HCT116 (cell line): Measurements from ENCODE around the gene SETDB1. TPM values are rescaled to one million over a fixed set of nuclear protein-coding genes. Genes with fewer than 3 reads are reported as not detected.

Experiments used
- ATAC-seq: fragments of 200-7000 bp; cut with Tn5 transposase; 2 replicates; pipeline ENCODE4 v1.9.1; 2020; ENCODE audit warnings: mild to moderate bottlenecking, moderate library complexity
- BruUV-seq: library from RNA; stranded (reverse); fragments of 400-500 nt; replicated peaks from 2 replicates; lab custom pipeline; 2021; lab: Mats Ljungman, UMichigan
- CTCF ChIA-PET: fragments of 300-600 bp; sonication (Branson Sonifier 250); formaldehyde crosslinking; loops from one replicate; lab custom pipeline; 2021; ENCODE audit warnings: antibody characterized with exemption; lab: Charles Lee
- POLR2A ChIA-PET: fragments of 300-600, 350-600 bp; sonication (Branson Sonifier 250); formaldehyde crosslinking; loops from one replicate; lab custom pipeline; 2021; ENCODE audit warnings: antibody characterized with exemption; lab: Charles Lee
- RAD21 ChIA-PET, 2 experiments: fragments of 300-600 bp; sonication (Branson Sonifier 250); formaldehyde crosslinking; loops; one replicate each; lab custom pipeline; 2023; ENCODE audit warnings: low total read pairs in 2 of 2; ENCODE audit not compliant: uncharacterized antibody in 2 of 2, unreplicated experiment in 2 of 2, low non-redundant PET in 1 of 2; lab: Charles Lee
- DNase-seq: peaks from one replicate; pipeline ENCODE4 v3.0.0-alpha.2; 2010; ENCODE audit warnings: low read depth, low spot score
- H2AFZ ChIP-seq: fragments of 200-600 bp; shearing (Covaris generic), sonication (generic); 2 replicates; pipeline ENCODE4 v1.6.1; 2017; ENCODE audit warnings: low read depth, mixed run types, mixed read lengths, antibody characterized with exemption, low read length; ENCODE audit not compliant: poor library complexity, severe bottlenecking
- H3K27ac ChIP-seq: 2 replicates; pipeline ENCODE4 v1.5.1; 2012; ENCODE audit warnings: low read depth, low read length
- H3K27me3 ChIP-seq: fragments of 200-600 bp; sonication (generic); 2 replicates; pipeline ENCODE4 v1.6.1; 2016; ENCODE audit warnings: mixed run types, low read length, mixed read lengths; ENCODE audit not compliant: insufficient read depth
- H3K36me3 ChIP-seq, 2 experiments: fragments of 200-500 bp in 1 of 2; fragments of 200-600 bp in 1 of 2; sonication (Bioruptor generic) in 1 of 2; sonication (generic) in 1 of 2; 2 replicates each; pipeline versions ENCODE4 v1.5.1 to v1.6.1; 2014 to 2016; ENCODE audit warnings: low read length in 2 of 2, inconsistent platforms in 1 of 2, mixed read lengths in 1 of 2, mixed run types in 1 of 2; ENCODE audit not compliant: insufficient read depth in 2 of 2, control insufficient read depth in 1 of 2
- H3K4me1 ChIP-seq, 2 experiments: fragments of 200-600 bp in 1 of 2; sonication (generic) in 1 of 2; 2 replicates each; pipeline versions ENCODE4 v1.5.1 to v1.6.1; 2012 to 2017; ENCODE audit warnings: low read length in 2 of 2, inconsistent platforms in 1 of 2, mild to moderate bottlenecking in 1 of 2, mixed read lengths in 1 of 2, mixed run types in 1 of 2, moderate library complexity in 1 of 2; ENCODE audit not compliant: insufficient read depth in 2 of 2, control insufficient read depth in 1 of 2
- H3K4me2 ChIP-seq: fragments of 200-600 bp; sonication (generic); 2 replicates; pipeline ENCODE4 v1.6.1; 2017; ENCODE audit warnings: mixed run types, low read length, mixed read lengths
- H3K4me3 ChIP-seq, 2 experiments: fragments of 200-600 bp in 1 of 2; sonication (generic) in 1 of 2; replicated peaks in 1 of 2; 2 replicates each; pipeline ENCODE4 v1.5.1; 2011 to 2016; ENCODE audit warnings: low read length in 2 of 2, control low read depth in 1 of 2, low read depth in 1 of 2, mild to moderate bottlenecking in 1 of 2, mixed read lengths in 1 of 2, mixed run types in 1 of 2
- H3K79me2 ChIP-seq: fragments of 200-600 bp; sonication (generic); 2 replicates; pipeline ENCODE4 v1.6.1; 2017; ENCODE audit warnings: mild to moderate bottlenecking, mixed run types, low read length, moderate library complexity, mixed read lengths; ENCODE audit not compliant: insufficient read depth
- H3K9ac ChIP-seq: fragments of 200-600 bp; sonication (generic); 2 replicates; pipeline ENCODE4 v1.6.1; 2016; ENCODE audit warnings: low read length, mixed read lengths
- H3K9me2 ChIP-seq: fragments of 200-600 bp; sonication (generic), shearing (Covaris generic); 2 replicates; pipeline ENCODE4 v1.6.1; 2017; ENCODE audit warnings: mixed run types, mild to moderate bottlenecking, moderate library complexity; ENCODE audit not compliant: insufficient read depth
- H3K9me3 ChIP-seq, 2 experiments: fragments of 200-500 bp in 1 of 2; fragments of 200-600 bp in 1 of 2; sonication (Bioruptor generic) in 1 of 2; sonication (generic) in 1 of 2; 2 replicates each; pipeline ENCODE4 v1.6.1; 2014 to 2017; ENCODE audit warnings: low read length in 2 of 2, mixed read lengths in 2 of 2, inconsistent platforms in 1 of 2, low read depth in 1 of 2, mild to moderate bottlenecking in 1 of 2, mixed run types in 1 of 2, moderate library complexity in 1 of 2; ENCODE audit not compliant: control insufficient read depth in 1 of 2, insufficient read depth in 1 of 2
- H4K20me1 ChIP-seq: fragments of 200-600 bp; sonication (generic), shearing (Covaris generic); 2 replicates; pipeline ENCODE4 v1.6.1; 2017; ENCODE audit warnings: mixed run types, mild to moderate bottlenecking, moderate library complexity; ENCODE audit not compliant: insufficient read depth
- ATF3 ChIP-seq: IDR thresholded peaks from 2 replicates; pipeline ENCODE4 v1.6.1; 2012
- CBX3 ChIP-seq: IDR thresholded peaks from 2 replicates; pipeline ENCODE4 v1.6.1; 2012; ENCODE audit warnings: low read depth
- CTCF ChIP-seq, 3 experiments: fragments of 200-600 bp in 1 of 3; sonication (generic) in 1 of 3; IDR thresholded peaks in 2 of 3; conservative IDR thresholded peaks in 1 of 3; 2 replicates each; pipeline ENCODE4 v1.5.1; 2012 to 2017; ENCODE audit warnings: low read depth in 2 of 3, low read length in 2 of 3, antibody characterized with exemption in 1 of 3, borderline replicate concordance in 1 of 3, control low read depth in 1 of 3, mild to moderate bottlenecking in 1 of 3, mixed read lengths in 1 of 3, mixed run types in 1 of 3, moderate library complexity in 1 of 3; ENCODE audit not compliant: insufficient read depth in 1 of 3
- EGR1 ChIP-seq: IDR thresholded peaks from 2 replicates; pipeline ENCODE4 v1.6.1; 2012; ENCODE audit warnings: low read depth
- EZH2 ChIP-seq: fragments of 200-600 bp; sonication (generic); IDR thresholded peaks from 2 replicates; pipeline ENCODE4 v1.6.1; 2017; ENCODE audit warnings: antibody characterized with exemption, mixed run types
- FOSL1 ChIP-seq: IDR thresholded peaks from 2 replicates; pipeline ENCODE4 v1.6.1; 2012; ENCODE audit warnings: low read depth
- MAX ChIP-seq: IDR thresholded peaks from 2 replicates; pipeline ENCODE4 v1.6.1; 2012
- POLR2AphosphoS5 ChIP-seq: IDR thresholded peaks from 2 replicates; pipeline ENCODE4 v1.6.1; 2011; ENCODE audit warnings: mild to moderate bottlenecking, low read depth, low read length, moderate library complexity
- RAD21 ChIP-seq: IDR thresholded peaks from 2 replicates; pipeline ENCODE4 v1.6.1; 2012; ENCODE audit warnings: low read depth, mild to moderate bottlenecking
- REST ChIP-seq: IDR thresholded peaks from 2 replicates; pipeline ENCODE4 v1.6.1; 2012; ENCODE audit warnings: low read depth
- SIN3A ChIP-seq: IDR thresholded peaks from 2 replicates; pipeline ENCODE4 v1.6.1; 2012; ENCODE audit warnings: low read depth
- SRF ChIP-seq: IDR thresholded peaks from 2 replicates; pipeline ENCODE4 v1.6.1; 2012; ENCODE audit warnings: low read depth
- YY1 ChIP-seq: IDR thresholded peaks from 2 replicates; pipeline ENCODE4 v1.6.1; 2011; ENCODE audit warnings: low read length, low read depth, moderate library complexity, mild to moderate bottlenecking; ENCODE audit not compliant: insufficient replicate concordance; ENCODE audit errors: extremely low read depth
- ZFX ChIP-seq: fragments of 450-650 bp; IDR thresholded peaks from 2 replicates; pipeline ENCODE4 v1.6.1; 2017
- ZNF274 ChIP-seq: fragments of 200-500 bp; sonication (Bioruptor generic); IDR thresholded peaks from 2 replicates; pipeline ENCODE4 v1.6.1; 2014; ENCODE audit warnings: mild to moderate bottlenecking, low read depth, low read length, inconsistent platforms
- intact Hi-C: fragments of 100-400 bp; cut with micrococcal nuclease; formaldehyde crosslinking; loops from 2 replicates; pipeline ENCODE4 v1.10.0; 2022
- total RNA-seq: library from RNA; stranded (reverse); gene quantifications from one replicate; pipeline ENCODE4 v1.2.1, GENCODE V29; 2021; ENCODE audit not compliant: unreplicated experiment

SETDB1 gene
- total RNA-seq, 1 experiment from 2014 or later, result 54.3 TPM

GRCh38 chr1:150922519-150922975 lies 3.6 kb upstream of the SETDB1 start:
- intact Hi-C loops, result loop anchor here (1.0 to 10.0 kb wide), 2 partner anchors 298 to 361 kb away; partner anchors contain the start of gene ENSA
- Histone ChIP-seq H3K9ac (no peak overlapping the region), H3K4me2 (peak overlapping the region; percentile 27), H3K4me1 (peaks cover 6 to 28% of the 10 kb centered on the region in 2 experiments), H3K9me2 (no peaks in the 10 kb centered on the region), H3K9me3 (no peaks in the 10 kb centered on the region), H3K36me3 (peaks cover 0 to 2% of the 10 kb centered on the region in 2 experiments; a peak in 2 of 4 replicates), H3K27me3 (no peaks in the 10 kb centered on the region), H3K79me2 (peaks cover 11% of the 10 kb centered on the region), H4K20me1 (no peaks in the 10 kb centered on the region), H3K27ac (no peak overlapping the region), H2AFZ (peak overlapping the region; percentile 70), H3K4me3 (no peak overlapping the region)
- DNase-seq (peak; percentile 72), ATAC-seq (peak; percentile 49)
- TF ChIP-seq REST (no peak), CTCF (IDR thresholded peaks at IDR 0.05 in 2 of 3, conservative IDR thresholded peaks at IDR 0.05 in 1 of 3; ENCODE audit: borderline replicate concordance in 1 of 3, insufficient read depth in 1 of 3, low read depth in 2 of 3, low read length in 2 of 3) (peak; percentile 75 to 82 (median 82)), ZFX (no peak), SRF (no peak), CBX3 (peak; percentile 77; the same call in 1 of the 2 replicates), ZNF274 (no peak), FOSL1 (peak; percentile 42; the same call in 1 of the 2 replicates), POLR2AphosphoS5 (no peak), YY1 (peak; percentile 35), SIN3A (no peak), EGR1 (no peak), EZH2 (no peak), ATF3 (no peak), RAD21 (peak; percentile 78), MAX (no peak)
- BruUV-seq, result no TSS peak
- ChIA-PET POLR2A (interaction anchor here (1.2 kb wide), 1 partner anchor 12 kb away, joined by 3 read pairs; no protein-coding TSS in a partner anchor), CTCF (interaction anchor here (0.6 to 2.2 kb wide), 10 partner anchors 10 to 362 kb away, joined by 3 to 10 read pairs (median 4); partner anchors contain the start of genes ANXA9 and ENSA), RAD21 (interaction anchor here in 1 of 2 experiments (1.3 kb wide), 1 partner anchor 293 kb away, joined by 3 read pairs; the partner anchor contains the start of gene ENSA)
